A673 (cell line): ENCODE measurements around the gene CDKAL1.

Experiments
- EZH2 ChIP-seq: fragments of 200-600 bp; sonication (generic); IDR thresholded peaks from 2 replicates; pipeline ENCODE4 v1.6.1; 2017; ENCODE audit warnings: borderline replicate concordance, low read depth, mild to moderate bottlenecking, mixed read lengths, antibody characterized with exemption, low read length; ENCODE audit not compliant: poor library complexity, severe bottlenecking
- TF ChIP-seq, protein P1 (sequence below): fragments of 300-800, 200-600 bp; sonication (generic); conservative IDR thresholded peaks from 2 replicates; pipeline ENCODE4 v1.5.1; 2017; ENCODE audit warnings: low read depth, mild to moderate bottlenecking, antibody characterized with exemption, low read length, moderate library complexity, mixed read lengths

DNA sequence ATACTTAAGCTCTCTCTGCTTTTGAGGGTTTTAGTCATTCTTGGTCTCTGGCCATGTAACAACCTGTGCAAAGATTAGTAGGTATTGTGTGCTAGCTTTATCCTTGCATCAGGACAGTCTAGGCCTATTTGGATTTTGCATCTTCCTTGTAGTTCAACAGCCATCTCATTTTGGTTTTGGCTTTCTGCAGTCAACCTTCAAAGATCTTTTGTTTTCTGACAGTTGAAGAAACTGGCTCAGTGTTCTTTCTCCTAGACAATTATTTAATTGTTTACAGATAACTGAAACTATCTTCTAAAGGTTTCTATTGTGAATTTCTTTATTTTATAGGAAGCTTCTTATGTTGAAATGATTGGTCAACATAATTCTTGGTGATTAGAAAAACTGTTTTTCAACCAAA, 307.5 kb downstream of the CDKAL1 start:
- no peak for TF ChIP-seq EZH2
- TF ChIP-seq, protein P1, sequence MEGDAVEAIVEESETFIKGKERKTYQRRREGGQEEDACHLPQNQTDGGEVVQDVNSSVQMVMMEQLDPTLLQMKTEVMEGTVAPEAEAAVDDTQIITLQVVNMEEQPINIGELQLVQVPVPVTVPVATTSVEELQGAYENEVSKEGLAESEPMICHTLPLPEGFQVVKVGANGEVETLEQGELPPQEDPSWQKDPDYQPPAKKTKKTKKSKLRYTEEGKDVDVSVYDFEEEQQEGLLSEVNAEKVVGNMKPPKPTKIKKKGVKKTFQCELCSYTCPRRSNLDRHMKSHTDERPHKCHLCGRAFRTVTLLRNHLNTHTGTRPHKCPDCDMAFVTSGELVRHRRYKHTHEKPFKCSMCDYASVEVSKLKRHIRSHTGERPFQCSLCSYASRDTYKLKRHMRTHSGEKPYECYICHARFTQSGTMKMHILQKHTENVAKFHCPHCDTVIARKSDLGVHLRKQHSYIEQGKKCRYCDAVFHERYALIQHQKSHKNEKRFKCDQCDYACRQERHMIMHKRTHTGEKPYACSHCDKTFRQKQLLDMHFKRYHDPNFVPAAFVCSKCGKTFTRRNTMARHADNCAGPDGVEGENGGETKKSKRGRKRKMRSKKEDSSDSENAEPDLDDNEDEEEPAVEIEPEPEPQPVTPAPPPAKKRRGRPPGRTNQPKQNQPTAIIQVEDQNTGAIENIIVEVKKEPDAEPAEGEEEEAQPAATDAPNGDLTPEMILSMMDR: no peak
